Inferior parietal cortex (tissue), 1 donor: Measurements from ENCODE around the gene ATN1.

Experiments
- DNase-seq: peaks from one replicate; pipeline ENCODE4 v3.0.0-alpha.2; 2016; ENCODE audit errors: extremely low spot score

Gene ATN1

GRCh38 chr12:6925540-6926279 lies 2.0 kb upstream of the ATN1 start:
- peak; percentile 68 for DNase-seq

- no peak for DNase-seq
These were observed 403 bp downstream of the ATN1 start for GRCh38 chr12:6928022-6928702.

- DNase-seq = no peak
These were observed 1.1 kb downstream of the ATN1 start for GRCh38 chr12:6928703-6929407.

GRCh38 chr12:6929466-6930452 lies 2.0 kb downstream of the ATN1 start:
- DNase-seq = no peak

GRCh38 chr12:6932766-6933165 lies 5.0 kb downstream of the ATN1 start:
- DNase-seq = no peak

- no peak for DNase-seq
These were observed 6.4 kb downstream of the ATN1 start for GRCh38 chr12:6934110-6934509.

- DNase-seq = no peak
These were observed 7.8 kb downstream of the ATN1 start for GRCh38 chr12:6935371-6936193.

GRCh38 chr12:6936194-6936635 lies 8.5 kb downstream of the ATN1 start:
- no peak for DNase-seq

- no peak for DNase-seq
These were observed 9.1 kb downstream of the ATN1 start for GRCh38 chr12:6936636-6937480.

- DNase-seq = peak; percentile 94
These were observed 10.0 kb downstream of the ATN1 start for GRCh38 chr12:6937481-6938352.

GRCh38 chr12:6938353-6939190 lies 10.8 kb downstream of the ATN1 start:
- no peak for DNase-seq

- DNase-seq = no peak
These were observed 11.4 kb downstream of the ATN1 start for GRCh38 chr12:6939191-6939540.

- DNase-seq = no peak
These were observed 13.5 kb downstream of the ATN1 start for GRCh38 chr12:6941267-6941666.

GRCh38 chr12:6941782-6942181 lies 14.0 kb downstream of the ATN1 start:
- DNase-seq = no peak

GRCh38 chr12:6942331-6942665 lies 14.5 kb downstream of the ATN1 start:
- no peak for DNase-seq

- no peak for DNase-seq
These were observed 15.6 kb downstream of the ATN1 start for GRCh38 chr12:6943389-6943721.

- DNase-seq = peak; percentile 94
These were observed 16.1 kb downstream of the ATN1 start, which contains the start of the genes C12orf57 and RNU7-1 for GRCh38 chr12:6943722-6944380. Gene C12orf57, plus strand, starts transcription at chr12:6944022. Its CDS starts 100 bp downstream, at chr12:6944122. Gene RNU7-1, plus strand, starts transcription at chr12:6943816.
